Stimulated activated CD8-positive, alpha-beta memory T cell treated with anti-CD3 and anti-CD28 coated beads, Interleukin-4, amount 100 ng/mL, for 4 hours (primary cell): ENCODE data around the gene SFTA2.
"Not testable (repeated sequence)": the region's sequence is repeated elsewhere in the genome, so short reads cannot be mapped to it uniquely, and the experiment has no call there.

Experiments used
- DNase-seq, 2 donors: peaks; one replicate each; pipeline ENCODE4 v3.0.0-alpha.2; 2020; ENCODE audit warnings: low read depth in 2 of 2, low spot score in 1 of 2

SFTA2 gene

DNA sequence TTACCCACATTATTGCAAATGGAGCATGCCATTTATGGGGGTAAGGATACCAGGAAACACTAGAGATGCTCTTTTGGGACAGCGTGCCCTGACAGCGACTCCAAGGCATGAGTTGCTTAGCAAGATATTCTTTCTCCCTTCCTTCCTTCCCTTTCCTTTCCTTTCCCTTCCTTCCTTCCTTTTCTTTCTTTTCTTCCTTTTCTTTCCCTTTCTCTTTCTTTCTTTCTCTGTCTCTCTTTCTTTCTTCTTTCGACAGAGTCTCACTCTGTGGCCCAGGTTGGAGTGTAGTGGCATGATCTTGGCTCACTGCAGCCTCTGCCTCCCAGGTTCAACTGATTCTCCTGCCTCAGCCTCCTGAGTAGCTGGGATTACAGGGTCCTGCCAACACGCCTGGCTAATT, 12.1 kb upstream of the SFTA2 start:
- DNase-seq: no peak

DNA sequence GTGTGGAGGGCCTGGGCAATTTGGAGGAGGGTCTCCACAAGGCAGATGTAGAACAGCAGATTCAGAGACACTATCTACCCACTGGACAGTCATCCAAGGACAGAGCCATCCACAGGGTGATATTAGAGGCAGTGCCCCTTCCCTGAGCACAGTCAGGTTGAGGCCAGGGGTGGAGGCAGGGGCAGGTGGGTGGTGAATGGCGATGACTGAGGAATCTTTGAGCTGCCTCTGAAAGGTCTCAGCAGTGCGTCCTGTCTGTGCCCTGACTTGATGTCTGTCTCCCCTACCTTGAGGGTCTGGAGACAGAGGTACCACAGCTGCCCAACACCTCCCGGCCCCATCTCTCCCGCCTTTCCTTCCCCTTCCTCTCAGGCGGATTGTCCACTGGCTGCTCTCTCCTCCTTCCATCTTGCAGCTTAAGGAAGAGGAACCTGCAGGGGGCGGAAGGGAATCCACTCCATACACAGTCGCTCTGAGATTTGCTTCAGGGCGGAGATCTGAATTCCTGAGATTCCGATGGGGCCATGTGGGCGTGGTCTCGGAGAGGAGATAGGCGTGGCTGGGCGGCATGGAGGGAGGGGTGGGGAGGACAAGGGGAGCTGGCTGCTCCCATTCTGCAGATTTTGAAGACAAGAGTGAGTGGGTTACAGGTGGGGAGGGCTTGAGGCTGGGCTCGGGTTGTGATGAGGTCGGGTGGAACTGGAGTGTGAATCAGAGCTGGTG, 10.5 kb upstream of the SFTA2 start:
- DNase-seq: no peak

DNA sequence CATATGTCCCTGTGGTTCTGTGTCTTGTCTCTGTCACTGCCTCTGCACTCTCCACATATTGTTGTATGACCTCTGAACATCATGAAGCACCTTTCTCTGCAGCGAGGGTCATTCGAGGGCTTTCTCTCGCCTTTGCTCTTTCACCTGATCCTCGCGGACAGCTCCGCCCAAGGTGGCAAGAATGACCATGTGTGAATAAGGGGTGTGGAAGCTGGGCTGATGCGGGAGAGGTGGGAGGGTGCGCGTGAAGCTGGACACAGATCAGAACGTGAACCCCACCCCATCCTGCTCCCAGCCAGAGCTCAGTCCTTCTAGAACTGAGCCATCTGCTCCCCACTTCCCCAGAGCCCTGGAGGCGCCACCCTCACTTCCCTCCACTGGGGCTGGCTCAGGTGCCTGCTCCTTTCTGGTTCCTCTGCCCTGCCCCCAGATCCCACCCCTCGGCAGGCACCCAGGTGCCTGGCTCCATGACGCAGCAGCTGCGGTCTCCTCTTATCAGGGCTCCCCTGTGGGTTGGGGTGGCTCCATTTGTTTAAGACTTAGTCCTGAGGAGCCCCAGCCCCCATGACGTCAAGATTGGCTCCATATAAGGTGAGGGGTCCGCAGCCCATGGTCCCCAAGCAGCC, 8.5 kb upstream of the SFTA2 start, which contains the start of gene MUCL3:
Gene MUCL3 (plus strand): TSS at position 613 of the 626 bp plus-strand sequence. CDS start 27 bp downstream, outside the sequence.
- no peak for DNase-seq

DNA sequence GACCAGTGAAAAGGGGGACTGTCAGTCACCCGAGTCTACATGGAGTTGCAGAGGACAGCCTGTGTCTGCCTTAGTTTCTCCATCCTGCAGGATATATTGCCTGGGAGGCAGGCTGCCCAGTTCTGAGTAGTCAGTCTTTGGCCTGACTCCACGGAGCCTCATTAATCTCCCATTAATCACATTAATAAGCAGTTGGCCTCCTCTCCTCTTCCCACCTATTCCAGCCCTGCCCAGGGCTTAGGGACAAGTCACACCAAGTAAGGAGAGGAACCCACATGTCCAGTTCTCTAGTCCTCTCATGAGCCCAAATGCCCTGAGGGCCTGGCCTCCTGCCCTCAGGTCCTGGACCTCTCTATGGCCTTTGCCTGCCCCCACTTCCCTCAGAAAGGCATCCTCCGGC, 7.5 kb upstream of the SFTA2 start:
- DNase-seq: no peak

DNA sequence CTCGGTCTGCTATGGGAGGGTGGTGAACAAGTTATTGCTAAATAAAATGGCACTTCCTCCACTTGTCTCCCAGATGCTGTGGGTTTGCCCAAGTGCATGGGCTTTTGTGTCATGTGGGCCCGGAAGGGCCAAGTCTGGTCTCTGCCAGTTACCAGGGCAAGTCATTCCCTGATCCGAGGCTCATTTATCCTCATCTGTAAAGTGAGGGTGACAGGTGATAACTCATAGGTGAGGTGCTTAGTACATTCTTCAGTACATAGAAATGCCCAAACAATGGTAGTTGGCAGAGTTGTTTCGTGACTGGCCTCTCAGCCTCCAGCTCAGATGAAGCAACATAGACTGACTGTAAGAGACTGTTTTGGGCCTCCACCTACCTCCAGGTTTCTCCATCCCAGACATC, 6.8 kb upstream of the SFTA2 start:
- DNase-seq: no peak

DNA sequence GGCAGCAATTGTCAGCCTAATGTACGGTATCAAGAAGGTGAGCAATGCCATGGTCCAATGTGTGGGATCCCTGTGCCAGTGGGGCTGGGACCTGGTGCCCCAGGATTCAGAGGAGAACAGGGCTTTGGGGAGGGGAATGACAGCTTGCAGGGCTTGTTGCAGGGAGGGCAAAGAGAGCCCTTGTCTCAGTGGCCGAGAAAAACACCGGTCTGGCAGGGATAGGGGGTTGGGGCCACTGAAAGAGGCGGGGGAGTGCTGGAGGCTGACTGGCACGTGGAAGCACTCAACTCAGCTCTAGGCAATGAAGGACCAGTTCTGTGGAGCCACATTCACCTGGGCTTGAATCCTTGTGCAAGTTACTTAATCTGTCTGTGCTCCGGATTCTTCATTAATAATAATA, 5.3 kb upstream of the SFTA2 start:
- no peak for DNase-seq

DNA sequence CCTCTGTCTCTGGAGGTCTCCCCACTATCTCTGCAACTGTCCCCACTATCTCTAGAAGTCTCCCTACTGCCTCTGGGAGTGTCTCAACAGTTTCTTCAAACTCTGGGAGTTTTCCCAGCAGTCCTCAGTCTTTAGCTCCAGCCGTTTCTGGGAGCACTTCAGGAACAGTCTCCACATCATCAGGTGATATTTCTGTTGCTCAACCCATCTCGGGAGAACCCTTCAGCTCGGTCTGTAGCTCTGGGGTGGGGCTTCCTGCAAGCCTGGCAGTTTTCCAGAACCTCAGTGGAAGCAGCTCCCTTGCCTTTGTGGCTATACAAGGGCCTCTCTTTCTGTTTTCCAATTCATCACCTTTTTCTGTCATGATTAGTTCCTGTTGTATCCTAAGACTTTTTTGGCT, 3.0 kb upstream of the SFTA2 start:
- DNase-seq: no peak

DNA sequence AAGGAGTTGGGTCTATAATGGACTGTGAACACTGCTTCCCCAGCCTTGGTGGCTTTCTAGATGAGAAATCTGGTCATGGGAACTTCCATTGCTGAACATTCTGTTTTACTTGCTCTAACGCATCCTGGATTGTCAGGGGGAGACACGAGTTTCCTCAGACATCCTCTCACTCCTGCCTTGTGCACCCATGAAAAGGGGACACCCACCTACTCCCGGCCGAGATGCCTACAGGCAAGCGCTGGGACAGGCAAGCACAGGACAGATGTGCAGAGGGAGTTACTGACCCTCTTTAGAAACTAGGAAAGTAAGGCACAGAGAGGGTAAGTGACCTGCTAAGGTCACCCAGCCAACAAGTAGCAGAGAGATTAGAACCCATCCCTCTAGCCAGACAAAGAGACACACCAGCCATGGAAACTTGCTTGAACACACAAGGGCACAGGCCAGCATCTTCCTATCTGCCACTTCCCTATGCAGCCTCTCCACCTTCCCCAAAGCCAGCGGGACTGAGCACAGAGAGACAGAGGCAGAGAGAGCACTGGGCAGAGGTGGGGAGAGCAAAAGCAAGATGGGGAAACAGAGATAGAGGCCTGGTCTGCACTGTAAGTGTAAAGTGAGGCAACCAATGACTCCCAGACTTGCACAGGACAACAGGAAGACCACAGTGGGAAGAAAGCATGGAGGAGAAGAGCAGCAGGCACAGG, 845 bp upstream of the SFTA2 start:
- DNase-seq: no peak

DNA sequence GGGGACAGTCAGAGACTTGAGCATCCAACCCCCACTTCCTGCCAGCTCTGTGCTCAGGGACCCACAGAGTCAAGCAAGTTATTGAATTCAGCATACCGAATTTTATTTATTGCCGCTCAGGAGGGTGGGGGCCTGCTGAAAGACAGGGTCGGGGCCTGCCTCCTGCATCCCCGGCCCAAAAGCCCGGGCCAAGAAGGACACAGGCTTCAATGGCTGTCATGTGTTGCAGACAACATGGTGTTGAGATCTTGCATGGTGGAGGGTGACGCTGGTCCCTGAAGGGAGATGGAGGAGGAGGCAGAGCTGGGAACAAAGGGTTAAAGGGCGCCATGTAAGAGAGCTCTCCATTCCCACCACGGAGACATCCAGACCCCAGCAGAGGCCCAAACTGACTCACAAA, 698 bp downstream of the SFTA2 start:
- DNase-seq: no peak

DNA sequence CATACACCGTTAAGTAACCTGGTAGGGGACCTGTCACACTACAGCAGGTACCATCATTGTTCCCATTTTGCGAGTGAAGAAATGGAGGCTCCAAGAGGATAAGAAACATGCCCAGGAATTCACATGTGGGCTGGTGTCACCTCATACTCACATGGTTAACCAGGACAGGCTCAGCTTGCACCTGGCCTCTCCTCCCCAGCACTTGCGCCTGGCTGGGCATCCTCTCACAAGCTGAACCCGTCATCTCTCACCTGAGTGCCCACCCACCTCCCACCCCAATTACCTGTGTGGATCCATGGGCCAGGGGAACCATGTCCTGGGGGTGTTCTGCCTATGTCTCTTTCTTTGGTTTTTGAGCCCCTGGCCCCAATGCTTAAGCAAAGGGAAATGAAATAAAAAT, 1.5 kb downstream of the SFTA2 start:
- DNase-seq: no peak

DNA sequence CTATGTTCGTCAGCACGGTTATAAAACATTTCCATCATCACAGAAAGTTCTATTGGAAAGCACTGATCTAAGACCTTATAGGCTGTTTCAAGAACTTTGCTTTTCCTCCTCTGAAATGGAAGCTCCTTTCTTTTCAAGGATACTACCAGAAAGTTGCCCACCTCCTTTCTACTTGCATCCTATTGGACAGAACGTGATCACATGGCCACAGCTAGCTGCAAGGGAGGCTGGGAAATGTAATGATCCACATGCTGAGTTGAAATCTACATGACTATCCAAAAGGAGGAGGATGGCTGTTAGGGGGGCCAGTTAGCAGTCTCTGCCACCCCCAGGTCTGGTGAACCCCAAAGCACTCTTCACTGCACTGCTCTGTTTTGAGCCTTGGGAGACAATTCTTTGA, 3.3 kb downstream of the SFTA2 start:
- DNase-seq: no peak

DNA sequence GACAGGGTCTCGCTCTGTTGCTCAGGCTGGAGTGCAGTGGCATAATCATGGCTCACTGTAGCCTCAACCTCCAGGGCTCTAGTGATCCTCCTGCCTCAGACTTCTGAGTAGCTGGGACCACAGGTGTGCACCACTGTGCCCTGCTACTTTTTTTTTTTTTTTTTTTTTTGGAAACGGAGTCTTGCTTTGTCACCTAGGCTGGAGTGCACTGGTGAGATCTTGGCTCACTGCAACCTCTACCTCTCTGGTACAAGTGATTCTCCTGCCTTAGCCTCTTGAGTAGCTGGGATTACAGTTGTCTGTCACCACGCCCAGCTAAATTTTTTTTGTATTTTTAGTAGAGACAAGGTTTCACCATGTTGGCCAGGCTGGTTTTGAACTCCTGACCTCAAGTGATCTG, 4.9 kb downstream of the SFTA2 start:
- DNase-seq: not testable (repeated sequence)

DNA sequence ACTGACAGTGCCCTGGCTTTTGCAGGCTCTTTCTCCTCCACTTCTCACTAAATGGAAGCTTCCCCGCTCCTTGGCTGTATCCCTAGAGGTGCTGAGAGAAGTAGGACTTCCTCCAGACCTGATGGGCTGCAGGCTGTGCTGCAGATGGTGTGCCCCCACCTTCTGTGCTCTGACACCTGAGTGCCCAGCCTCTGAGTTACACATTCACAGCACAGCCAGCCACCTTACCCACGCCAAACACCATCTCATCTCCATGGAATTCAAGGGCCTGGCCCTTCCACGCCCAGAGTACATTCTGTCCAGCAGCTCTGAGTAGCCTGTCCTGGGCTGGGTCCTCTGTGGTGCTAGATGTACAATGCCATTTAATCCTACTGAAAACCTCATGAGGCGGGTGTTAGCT, 5.3 kb downstream of the SFTA2 start:
- no peak for DNase-seq

DNA sequence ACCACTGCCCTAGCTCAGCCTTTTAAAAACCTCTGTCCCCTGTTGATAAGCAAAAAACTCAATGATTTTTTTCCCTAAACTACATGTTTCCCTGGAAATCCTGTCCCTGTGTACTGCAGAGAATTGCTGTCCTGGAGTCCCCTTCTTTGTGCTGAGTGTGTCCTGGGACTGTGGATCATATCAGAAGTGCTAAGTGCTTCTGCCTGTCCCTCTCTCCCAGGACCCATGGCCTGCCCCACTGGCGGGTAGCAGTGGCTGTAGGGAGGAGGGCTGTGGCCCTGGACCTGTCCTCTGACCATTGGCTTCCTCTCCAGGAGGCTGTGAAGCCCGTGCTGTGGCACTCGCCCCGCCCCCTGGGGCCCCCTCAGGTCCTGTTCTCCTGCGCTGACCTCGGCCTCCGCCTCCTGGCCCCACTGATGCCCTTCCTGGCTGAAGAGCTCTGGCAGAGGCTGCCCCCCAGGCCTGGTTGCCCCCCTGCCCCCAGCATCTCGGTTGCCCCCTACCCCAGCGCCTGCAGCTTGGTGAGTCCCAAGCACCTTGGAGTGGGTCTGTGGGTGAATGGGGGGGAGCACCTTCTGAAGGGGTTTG, 7.8 kb downstream of the SFTA2 start:
- not testable (repeated sequence) for DNase-seq

DNA sequence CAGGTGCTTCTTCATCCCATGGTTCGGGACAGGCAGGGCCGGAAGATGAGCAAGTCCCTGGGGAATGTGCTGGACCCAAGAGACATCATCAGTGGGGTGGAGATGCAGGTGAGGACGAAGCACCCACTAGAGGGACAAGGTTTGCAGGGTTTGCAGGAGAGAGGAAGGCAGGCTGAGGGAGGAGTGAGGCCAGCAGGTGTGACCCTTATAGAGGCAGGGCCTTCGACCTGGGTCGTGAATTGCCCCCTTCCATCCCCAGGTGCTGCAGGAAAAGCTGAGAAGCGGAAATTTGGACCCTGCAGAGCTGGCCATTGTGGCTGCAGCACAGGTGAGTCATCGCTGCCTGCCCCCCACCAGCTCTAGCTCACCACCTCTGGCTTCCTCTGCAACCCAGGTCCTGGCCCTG, 9.5 kb downstream of the SFTA2 start:
- DNase-seq: no peak

DNA sequence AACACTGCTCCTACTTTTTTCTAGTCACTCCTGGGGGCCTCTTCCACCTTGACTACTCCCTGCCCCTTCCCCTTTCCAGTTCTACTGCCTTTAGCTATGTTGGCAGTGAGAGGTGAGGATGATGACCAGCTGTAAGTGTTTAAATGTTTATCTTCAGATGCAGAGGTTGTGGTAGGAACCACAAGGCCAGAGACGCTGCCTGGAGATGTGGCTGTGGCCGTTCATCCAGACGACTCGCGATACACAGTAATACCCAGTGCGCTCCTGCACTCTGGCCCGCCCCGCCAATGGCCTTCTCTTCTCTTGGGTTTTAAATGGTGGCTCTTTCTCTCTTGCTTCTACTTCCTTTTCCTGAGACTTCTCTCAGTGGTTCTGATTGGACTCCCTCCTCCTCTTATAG, 13.3 kb downstream of the SFTA2 start:
- no peak for DNase-seq

DNA sequence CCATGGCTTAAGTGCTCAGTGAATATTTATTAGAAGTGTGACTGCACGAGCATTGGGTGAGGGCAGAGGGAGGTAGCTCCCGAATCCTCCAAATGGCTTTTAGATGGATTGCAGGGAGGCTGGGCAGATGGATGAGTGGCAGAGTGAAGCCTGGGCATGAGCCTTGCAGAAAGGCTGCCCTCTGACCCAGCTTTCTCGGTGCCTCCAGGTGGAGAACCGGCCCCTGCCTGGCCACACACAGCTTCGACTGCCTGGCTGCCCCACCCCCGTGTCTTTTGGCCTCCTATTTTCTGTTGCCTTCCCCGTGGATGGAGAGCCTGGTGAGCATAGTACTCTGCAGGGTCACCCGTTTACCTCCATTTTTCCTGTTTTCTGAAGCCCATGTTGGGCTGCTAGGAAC, 14.5 kb downstream of the SFTA2 start:
- no peak for DNase-seq

DNA sequence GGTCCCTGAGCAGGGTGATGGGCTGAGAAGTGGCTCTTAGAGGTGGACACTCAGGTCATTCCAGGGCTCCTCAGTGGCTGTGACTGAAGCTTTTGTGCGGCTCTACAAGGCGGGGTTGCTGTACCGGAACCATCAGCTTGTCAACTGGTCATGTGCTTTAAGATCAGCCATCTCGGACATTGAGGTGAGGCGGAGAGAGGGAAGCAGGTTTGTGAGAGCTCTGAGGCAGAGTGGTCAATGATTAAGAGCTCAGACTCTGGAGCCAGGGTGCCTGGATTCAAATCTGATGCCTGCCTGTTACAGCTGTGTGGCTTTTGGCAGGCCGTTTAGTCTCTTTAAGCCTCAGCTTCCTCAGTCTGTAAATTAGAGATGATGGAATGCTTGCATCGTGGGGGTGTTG, 14.9 kb downstream of the SFTA2 start:
- DNase-seq: no peak

DNA sequence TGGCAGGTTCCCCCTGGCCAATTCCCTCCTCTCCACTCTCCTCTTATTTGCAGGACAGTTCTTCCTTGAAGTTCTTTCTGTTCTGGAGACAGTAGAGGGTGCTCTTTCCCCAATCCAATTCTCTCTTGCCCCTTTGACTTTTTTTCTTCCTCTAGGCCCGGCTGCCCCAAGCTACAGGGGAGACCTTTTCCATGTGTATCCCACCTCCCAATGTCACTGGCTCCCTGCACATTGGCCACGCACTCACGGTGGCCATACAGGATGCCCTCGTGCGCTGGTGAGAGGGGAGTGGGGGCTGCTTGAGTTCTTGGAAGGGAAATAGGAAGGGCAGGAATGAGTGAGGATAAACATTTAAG, 16.4 kb downstream of the SFTA2 start:
- DNase-seq: no peak

DNA sequence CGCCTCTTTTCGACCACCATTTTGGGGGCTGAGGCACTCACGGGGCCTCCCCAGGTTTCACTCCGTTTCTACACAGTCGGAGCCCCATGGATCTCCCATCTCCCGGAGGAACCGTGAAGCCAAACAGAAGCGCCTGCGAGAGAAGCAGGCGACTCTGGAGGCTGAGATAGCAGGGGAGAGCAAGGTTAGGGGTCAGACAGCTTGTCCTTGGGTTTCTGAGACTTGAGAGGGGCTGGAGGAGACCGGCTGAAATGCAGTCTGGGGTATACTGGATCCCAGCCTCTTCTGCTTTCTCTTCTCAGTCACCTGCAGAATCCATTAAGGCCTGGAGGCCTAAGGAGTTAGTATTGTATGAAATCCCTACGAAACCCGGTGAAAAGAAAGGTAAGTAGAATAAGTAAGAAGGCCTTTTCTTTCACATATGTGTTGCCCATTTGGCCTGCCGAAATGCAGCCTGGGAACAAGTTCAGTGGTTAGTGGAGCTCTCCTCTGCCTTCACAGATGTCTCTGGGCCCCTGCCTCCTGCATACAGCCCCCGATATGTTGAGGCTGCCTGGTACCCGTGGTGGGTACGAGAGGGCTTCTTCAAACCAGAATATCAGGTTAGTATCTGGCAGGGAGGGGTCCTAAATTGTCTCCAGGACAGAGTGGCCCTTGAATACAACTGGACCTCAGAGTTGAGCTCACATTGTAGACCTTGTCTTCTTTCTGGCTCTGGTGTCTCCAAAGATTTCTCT, 16.9 kb downstream of the SFTA2 start:
- no peak for DNase-seq

DNA sequence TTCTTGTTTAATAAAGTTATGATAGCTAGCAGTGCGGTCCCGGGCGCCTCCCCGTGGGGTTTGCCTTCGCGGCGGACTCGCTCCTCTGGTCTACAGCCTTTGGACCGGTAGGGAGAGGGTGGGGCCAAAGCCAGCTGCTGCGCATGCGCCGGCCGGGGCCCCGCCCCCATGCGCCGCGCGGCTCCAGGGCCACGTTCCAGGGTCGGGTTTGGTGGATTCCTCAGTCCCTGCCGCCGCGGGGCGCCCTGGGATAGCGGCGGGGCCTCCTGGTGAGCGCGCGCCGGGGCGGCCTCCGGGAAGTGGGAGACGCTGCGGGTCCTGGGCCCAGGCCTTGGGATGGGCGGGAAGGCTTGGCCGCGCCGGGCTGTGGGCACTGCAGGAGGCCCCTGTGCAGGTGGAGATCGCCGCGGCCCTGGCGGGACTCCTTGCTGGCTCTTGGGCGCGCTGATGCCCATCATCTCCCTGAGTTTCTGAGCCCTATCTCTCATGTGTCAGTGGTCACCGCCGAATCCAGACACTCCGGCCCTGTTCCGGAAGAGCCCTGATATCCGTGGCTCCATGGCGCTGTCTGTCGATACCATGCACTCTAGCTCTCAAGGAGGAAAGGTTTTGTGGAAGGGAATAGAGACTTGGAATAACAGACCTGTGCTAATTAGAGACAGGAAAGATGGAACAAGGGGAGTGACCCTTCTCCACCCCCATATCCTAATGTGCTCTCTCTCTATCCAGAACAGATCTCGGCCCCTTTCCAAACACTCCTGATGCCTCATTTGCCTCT, 17.7 kb downstream of the SFTA2 start, which contains the start of gene VARS2:
Gene VARS2 (plus strand): TSS at position 163 of the 778 bp plus-strand sequence. CDS start 599 bp downstream, at position 762.
- DNase-seq: peak; percentile 59 to 73
